PC-3 (cell line): Measurements from ENCODE around the gene STK39. TPM values are rescaled to one million over a fixed set of nuclear protein-coding genes. Genes with fewer than 3 reads are reported as not detected.
A peak's percentile ranks its signal among the peaks of the same experiment; 100 is the strongest.

ENCODE experiments used
- ATAC-seq: fragments of 200-7000 bp; cut with Tn5 transposase; 2 replicates; pipeline ENCODE4 v1.9.1; 2020; ENCODE audit warnings: mild to moderate bottlenecking, moderate library complexity
- BruUV-seq: library from RNA; stranded (reverse); fragments of 400-500 nt; replicated peaks from 2 replicates; lab custom pipeline; 2021; lab: Mats Ljungman, UMichigan
- CTCF ChIA-PET: fragments of 300-600 bp; sonication (Branson Sonifier 250); formaldehyde crosslinking; loops from one replicate; lab custom pipeline; 2022; ENCODE audit warnings: antibody characterized with exemption; lab: Charles Lee
- POLR2A ChIA-PET: fragments of 300-600 bp; sonication (Branson Sonifier 250); formaldehyde crosslinking; loops from one replicate; lab custom pipeline; 2022; ENCODE audit warnings: antibody characterized with exemption; ENCODE audit not compliant: unreplicated experiment; lab: Charles Lee
- DNase-seq: peaks from one replicate; pipeline ENCODE4 v3.0.0-alpha.2; 2015
- H2AFZ ChIP-seq: fragments of 300-600 bp; sonication (generic); 2 replicates; pipeline ENCODE4 v1.6.0; 2016; ENCODE audit warnings: antibody characterized with exemption, low read length
- H3F3A ChIP-seq: fragments of 300-600 bp; sonication (generic); one replicate; pipeline ENCODE4 v1.6.0; 2017; ENCODE audit warnings: antibody characterized with exemption, low read length, control low read depth, mild to moderate bottlenecking; ENCODE audit not compliant: unreplicated experiment
- H3K27ac ChIP-seq: fragments of 300-600 bp; sonication (generic); 2 replicates; pipeline ENCODE4 v1.5.1; 2016; ENCODE audit warnings: mild to moderate bottlenecking, low read length
- H3K27me3 ChIP-seq: fragments of 300-600 bp; sonication (generic); 2 replicates; pipeline ENCODE4 v1.6.1; 2016; ENCODE audit warnings: low read length, mixed read lengths
- H3K36me3 ChIP-seq: fragments of 300-600 bp; sonication (generic); 2 replicates; pipeline ENCODE4 v1.6.1; 2016; ENCODE audit warnings: low read depth, mixed run types, low read length, mixed read lengths
- H3K4me1 ChIP-seq: fragments of 300-600 bp; sonication (generic); 2 replicates; pipeline ENCODE4 v1.5.1; 2016; ENCODE audit warnings: low read length; ENCODE audit not compliant: insufficient read depth
- H3K4me2 ChIP-seq: fragments of 300-600 bp; sonication (generic); 2 replicates; pipeline ENCODE4 v1.6.0; 2016; ENCODE audit warnings: low read length
- H3K4me3 ChIP-seq: fragments of 300-600 bp; sonication (generic); 2 replicates; pipeline ENCODE4 v1.5.1; 2016; ENCODE audit warnings: mild to moderate bottlenecking, low read length, mixed read lengths
- H3K79me2 ChIP-seq: fragments of 300-600 bp; sonication (generic); 2 replicates; pipeline ENCODE4 v1.6.1; 2017; ENCODE audit warnings: low read length, mixed read lengths
- H3K9ac ChIP-seq: fragments of 300-600 bp; sonication (generic); 2 replicates; pipeline ENCODE4 v1.6.0; 2016; ENCODE audit warnings: mild to moderate bottlenecking, low read length
- H3K9me2 ChIP-seq: fragments of 300-600 bp; sonication (generic); replicated peaks from 2 replicates; pipeline ENCODE4 v1.6.1; 2016; ENCODE audit warnings: mixed run types, low read length, mixed read lengths
- H3K9me3 ChIP-seq: fragments of 300-600 bp; sonication (generic); 2 replicates; pipeline ENCODE4 v1.6.1; 2016; ENCODE audit warnings: low read length, mixed read lengths
- H4K20me1 ChIP-seq: fragments of 300-600 bp; sonication (generic); 2 replicates; pipeline ENCODE4 v1.6.1; 2016; ENCODE audit warnings: low read length, mixed read lengths
- CTCF ChIP-seq: fragments of 300-600 bp; sonication (generic); conservative IDR thresholded peaks from 2 replicates; pipeline ENCODE4 v1.5.1; 2017; ENCODE audit warnings: antibody characterized with exemption, low read depth, mild to moderate bottlenecking, low read length
- EZH2 ChIP-seq: fragments of 300-600 bp; sonication (generic); IDR thresholded peaks from one replicate; pipeline ENCODE4 v1.6.1; 2017; ENCODE audit warnings: antibody characterized with exemption, mild to moderate bottlenecking, low read length; ENCODE audit not compliant: unreplicated experiment
- EZH2phosphoT487 ChIP-seq: fragments of 300-600 bp; sonication (generic); IDR thresholded peaks from 2 replicates; pipeline ENCODE4 v1.6.1; 2018; ENCODE audit warnings: mild to moderate bottlenecking, antibody characterized with exemption, low read length, borderline replicate concordance
- intact Hi-C: fragments of 100-400 bp; cut with micrococcal nuclease; formaldehyde crosslinking; loops from 2 replicates; pipeline ENCODE4 v1.9.0; 2023
- total RNA-seq: library from RNA; depleted of rRNA; stranded (reverse); fragments of >200 nt; gene quantifications from 2 replicates; pipeline ENCODE4 v1.2.3, GENCODE V29; 2014

The STK39 gene
- total RNA-seq, 1 experiment from 2014 or later, result 17.9 TPM

- Histone ChIP-seq H3K27me3 (no peaks in the 10 kb centered on the region), H3K79me2 (peaks cover 38% of the 10 kb centered on the region), H3K4me3 (no peak overlapping the region), H2AFZ (no peak overlapping the region), H3K4me2 (no peak overlapping the region), H3K9me3 (no peaks in the 10 kb centered on the region), H3K9ac (no peak overlapping the region), H3K36me3 (no peaks in the 10 kb centered on the region), H3K4me1 (peaks cover 21% of the 10 kb centered on the region), H3K27ac (no peak overlapping the region), H3K9me2 (no peaks in the 10 kb centered on the region), H4K20me1 (no peaks in the 10 kb centered on the region), H3F3A (no peaks in the 10 kb centered on the region)
- DNase-seq, result no peak
- TF ChIP-seq EZH2phosphoT487 (no peak), CTCF (no peak)
- intact Hi-C loops, result no loop called here
- no TSS peak for BruUV-seq
- ChIA-PET POLR2A (no interaction called here), CTCF (no interaction called here)
- ATAC-seq, result no peak
Measured at GRCh38 chr2:168172071-168172470, 75.3 kb downstream of the STK39 start.

- no peak for ATAC-seq
- no peaks in the 10 kb centered on the region for H3K27me3 ChIP-seq
- intact Hi-C loops, result no loop called here
- peaks cover 29% of the 10 kb centered on the region for H3K4me1 ChIP-seq
- ChIA-PET POLR2A (no interaction called here), CTCF (no interaction called here)
- no peak overlapping the region for H2AFZ ChIP-seq
- DNase-seq, result no peak
- H3K27ac ChIP-seq, result no peak overlapping the region
- no peak overlapping the region for H3K4me2 ChIP-seq
- H3K9ac ChIP-seq, result no peak overlapping the region
- H3K9me3 ChIP-seq, result no peaks in the 10 kb centered on the region
- H3K4me3 ChIP-seq, result no peak overlapping the region
- no peak for TF ChIP-seq CTCF
- no peak for TF ChIP-seq EZH2phosphoT487
- TF ChIP-seq EZH2, result no peak
- BruUV-seq, result no TSS peak
- H4K20me1 ChIP-seq, result no peaks in the 10 kb centered on the region
- H3K36me3 ChIP-seq, result no peaks in the 10 kb centered on the region
- H3K9me2 ChIP-seq, result no peaks in the 10 kb centered on the region
- H3F3A ChIP-seq, result no peaks in the 10 kb centered on the region
- H3K79me2 ChIP-seq, result peaks cover 38% of the 10 kb centered on the region
Measured at GRCh38 chr2:168171059-168171762, 76.2 kb downstream of the STK39 start.

- Histone ChIP-seq H4K20me1 (no peaks in the 10 kb centered on the region), H3K4me2 (no peak overlapping the region), H3K9me3 (no peaks in the 10 kb centered on the region), H3K79me2 (peaks cover 38% of the 10 kb centered on the region), H3K9ac (no peak overlapping the region), H2AFZ (no peak overlapping the region), H3K27ac (0 out of 2 replicates have a peak overlapping the region, but pooled peaks have one; percentile 6), H3K4me1 (peaks cover 34% of the 10 kb centered on the region), H3K36me3 (peaks cover 8% of the 10 kb centered on the region; the same call in 1 of the 2 replicates), H3K4me3 (no peak overlapping the region), H3K9me2 (no peaks in the 10 kb centered on the region), H3K27me3 (no peaks in the 10 kb centered on the region), H3F3A (no peaks in the 10 kb centered on the region)
- ChIA-PET CTCF (no interaction called here), POLR2A (no interaction called here)
- peak; percentile 44 for DNase-seq
- no TSS peak for BruUV-seq
- TF ChIP-seq CTCF, result no peak
- TF ChIP-seq EZH2, result no peak
- no peak for TF ChIP-seq EZH2phosphoT487
- intact Hi-C loops, result loop anchor here (5.0 kb wide), 1 partner anchor 43 kb away; no protein-coding TSS in a partner anchor
- ATAC-seq, result peak; percentile 12; the same call in 1 of the 2 replicates
Measured at GRCh38 chr2:168169097-168169745, 78.2 kb downstream of the STK39 start.
